Neural cell (in vitro differentiated cells): ENCODE results near the gene CCDC80. TPM values are rescaled to one million over a fixed set of nuclear protein-coding genes. Genes with fewer than 3 reads are reported as not detected.

Experiments
- H2AFZ ChIP-seq: fragments of 200-600, 300-800 bp; sonication (generic), shearing (Covaris generic); 2 replicates; pipeline ENCODE4 v1.6.0; 2014; ENCODE audit warnings: low read depth, mild to moderate bottlenecking, antibody characterized with exemption, low read length, moderate library complexity
- H3F3A ChIP-seq: fragments of 200-600 bp; shearing (Covaris generic); 2 replicates; pipeline ENCODE4 v1.6.1; 2016; ENCODE audit warnings: mild to moderate bottlenecking, moderate library complexity, mixed read lengths, antibody characterized with exemption, low read length; ENCODE audit not compliant: insufficient read depth, poor library complexity, severe bottlenecking
- H3K27ac ChIP-seq: fragments of 200-600, 300-800 bp; sonication (generic), shearing (Covaris generic); 2 replicates; pipeline ENCODE4 v1.5.1; 2014; ENCODE audit warnings: mild to moderate bottlenecking, low read length, moderate library complexity
- H3K27me3 ChIP-seq: fragments of 300-800, 200-600 bp; sonication (generic), shearing (Covaris generic); 2 replicates; pipeline ENCODE4 v1.6.0; 2014; ENCODE audit warnings: mild to moderate bottlenecking, low read depth, low read length, moderate library complexity; ENCODE audit not compliant: insufficient read depth
- H3K36me3 ChIP-seq: fragments of 300-800, 200-600 bp; sonication (generic), shearing (Covaris generic); 2 replicates; pipeline ENCODE4 v1.5.1; 2014; ENCODE audit warnings: mild to moderate bottlenecking, antibody characterized with exemption, low read length, moderate library complexity; ENCODE audit not compliant: insufficient read depth
- H3K4me2 ChIP-seq: fragments of 300-800, 200-600 bp; sonication (generic), shearing (Covaris generic); 2 replicates; pipeline ENCODE4 v1.6.0; 2014; ENCODE audit warnings: mild to moderate bottlenecking, low read length
- H3K4me3 ChIP-seq: fragments of 300-800, 200-600 bp; sonication (generic), shearing (Covaris generic); 2 replicates; pipeline ENCODE4 v1.5.1; 2014; ENCODE audit warnings: mild to moderate bottlenecking, low read length, moderate library complexity
- H3K79me2 ChIP-seq: fragments of 200-600 bp; shearing (Covaris generic); replicated peaks from 2 replicates; pipeline ENCODE4 v1.6.0; 2014; ENCODE audit warnings: mild to moderate bottlenecking, low read length, moderate library complexity; ENCODE audit not compliant: insufficient read depth
- H3K9ac ChIP-seq: fragments of 300-800, 200-600 bp; sonication (generic), shearing (Covaris generic); 2 replicates; pipeline ENCODE4 v1.6.1; 2016; ENCODE audit warnings: mild to moderate bottlenecking, low read length, mixed read lengths
- H3K9me2 ChIP-seq: fragments of 200-600 bp; shearing (Covaris generic); 2 replicates; pipeline ENCODE4 v1.6.1; 2016; ENCODE audit warnings: mild to moderate bottlenecking, low read length, mixed read lengths; ENCODE audit not compliant: insufficient read depth
- H3K9me3 ChIP-seq: fragments of 200-600, 300-800 bp; sonication (generic), shearing (Covaris generic); 2 replicates; pipeline ENCODE4 v1.6.1; 2016; ENCODE audit warnings: mild to moderate bottlenecking, mixed run types, low read length, moderate library complexity, mixed read lengths
- H4K20me1 ChIP-seq: fragments of 200-600 bp; shearing (Covaris generic); 2 replicates; pipeline ENCODE4 v1.6.1; 2016; ENCODE audit warnings: mild to moderate bottlenecking, mixed run types; ENCODE audit not compliant: insufficient read depth
- CTCF ChIP-seq: fragments of 450-650 bp; IDR thresholded peaks from 2 replicates; pipeline ENCODE4 v1.5.1; 2014; ENCODE audit warnings: antibody characterized with exemption, mild to moderate bottlenecking, moderate library complexity; ENCODE audit not compliant: poor library complexity, severe bottlenecking
- EP300 ChIP-seq: fragments of 450-650 bp; conservative IDR thresholded peaks from 2 replicates; pipeline ENCODE4 v1.6.1; 2014; ENCODE audit warnings: antibody characterized with exemption, mild to moderate bottlenecking, moderate library complexity; ENCODE audit not compliant: poor library complexity, severe bottlenecking
- EZH2 ChIP-seq: fragments of 200-600, 300-800 bp; shearing (Covaris generic), sonication (generic); IDR thresholded peaks from 2 replicates; pipeline ENCODE4 v1.6.1; 2014; ENCODE audit warnings: antibody characterized with exemption, low read length, borderline replicate concordance, mild to moderate bottlenecking; ENCODE audit not compliant: insufficient read depth, poor library complexity, severe bottlenecking
- MXI1 ChIP-seq: fragments of 450-650 bp; conservative IDR thresholded peaks from 2 replicates; pipeline ENCODE4 v1.6.1; 2014; ENCODE audit warnings: antibody characterized with exemption, mild to moderate bottlenecking; ENCODE audit not compliant: poor library complexity, severe bottlenecking
- POLR2AphosphoS5 ChIP-seq: IDR thresholded peaks from 2 replicates; pipeline ENCODE4 v1.6.1; 2012
- RAD21 ChIP-seq: fragments of 450-650 bp; conservative IDR thresholded peaks from 2 replicates; pipeline ENCODE4 v1.6.1; 2014; ENCODE audit warnings: antibody characterized with exemption, mild to moderate bottlenecking, moderate library complexity
- REST ChIP-seq: IDR thresholded peaks from 2 replicates; pipeline ENCODE4 v1.6.1; 2012; ENCODE audit warnings: borderline replicate concordance
- SMC3 ChIP-seq: fragments of 450-650 bp; conservative IDR thresholded peaks from 2 replicates; pipeline ENCODE4 v1.6.1; 2014; ENCODE audit warnings: antibody characterized with exemption, mild to moderate bottlenecking, moderate library complexity; ENCODE audit not compliant: poor library complexity
- TAF1 ChIP-seq: IDR thresholded peaks from 2 replicates; pipeline ENCODE4 v1.6.1; 2012; ENCODE audit warnings: low read depth
- polyA plus RNA-seq: library from polyadenylated mRNA; depleted of rRNA; stranded (reverse); fragments of >200 nt; gene quantifications from 2 replicates; pipeline ENCODE4 v1.2.3, GENCODE V29; 2014

CCDC80 gene
- polyA plus RNA-seq, 1 donor from 2014 or later: 0.14 TPM

- TF ChIP-seq EZH2: no peak
- Histone ChIP-seq H3K27me3 (no peaks in the 10 kb centered on the region), H3K9me2 (no peaks in the 10 kb centered on the region), H2AFZ (no peak overlapping the region), H3K9me3 (no peaks in the 10 kb centered on the region), H3K36me3 (peaks cover 4% of the 10 kb centered on the region), H3K27ac (no peak overlapping the region), H3K9ac (no peak overlapping the region), H3K79me2 (no peaks in the 10 kb centered on the region), H3F3A (no peaks in the 10 kb centered on the region), H3K4me3 (no peak overlapping the region), H3K4me2 (no peak overlapping the region), H4K20me1 (no peaks in the 10 kb centered on the region)
Measured at GRCh38 chr3:112585782-112586181, 55.2 kb downstream of the CCDC80 start.

- Histone ChIP-seq H3K9me2 (no peaks in the 10 kb centered on the region), H3K9me3 (no peaks in the 10 kb centered on the region), H3K4me3 (no peak overlapping the region), H3K4me2 (no peak overlapping the region), H3F3A (no peaks in the 10 kb centered on the region), H3K27me3 (no peaks in the 10 kb centered on the region), H4K20me1 (no peaks in the 10 kb centered on the region), H3K9ac (no peak overlapping the region), H3K79me2 (no peaks in the 10 kb centered on the region), H2AFZ (no peak overlapping the region), H3K36me3 (peaks cover 10% of the 10 kb centered on the region), H3K27ac (no peak overlapping the region)
- TF ChIP-seq EP300 (no peak), CTCF (no peak), MXI1 (no peak), EZH2 (no peak), REST (no peak), TAF1 (no peak), POLR2AphosphoS5 (no peak), RAD21 (no peak)
Measured at GRCh38 chr3:112583105-112583504, 57.8 kb downstream of the CCDC80 start.

GRCh38 chr3:112582244-112582874 lies 58.6 kb downstream of the CCDC80 start:
- Histone ChIP-seq H3K9me3 (no peaks in the 10 kb centered on the region), H3K9ac (no peak overlapping the region), H4K20me1 (no peaks in the 10 kb centered on the region), H3K36me3 (peaks cover 10% of the 10 kb centered on the region), H2AFZ (no peak overlapping the region), H3K4me3 (no peak overlapping the region), H3K27me3 (no peaks in the 10 kb centered on the region), H3K27ac (no peak overlapping the region), H3F3A (no peaks in the 10 kb centered on the region), H3K9me2 (no peaks in the 10 kb centered on the region), H3K79me2 (no peaks in the 10 kb centered on the region), H3K4me2 (no peak overlapping the region)
- no peak for TF ChIP-seq MXI1
- no peak for TF ChIP-seq POLR2AphosphoS5
- peak; percentile 78 for TF ChIP-seq SMC3
- TF ChIP-seq EP300: no peak
- peak; percentile 84 for TF ChIP-seq RAD21
- TF ChIP-seq TAF1: no peak
- TF ChIP-seq CTCF: peak; percentile 76
- no peak for TF ChIP-seq EZH2
- TF ChIP-seq REST: no peak
